ENCODE data around the gene FAM174C.

- TF ChIP-seq CTCF (IDR thresholded peaks at IDR 0.05; ENCODE audit: insufficient read depth, low read length, poor library complexity, severe bottlenecking) = no peak
- TF ChIP-seq EZH2phosphoT487 (conservative IDR thresholded peaks at IDR 0.05; ENCODE audit: low read length) = no peak
Measured at GRCh38 chr19:1292419-1293151, 17.3 kb downstream of the FAM174C start.
